Muscle layer of colon (tissue), 2 donors: ENCODE data around the gene NPR3.
A peak's percentile ranks its signal among the peaks of the same experiment; 100 is the strongest.

Experiments used
- H3K27ac ChIP-seq: one replicate; pipeline ENCODE4 v1.7.0; 2013; ENCODE audit warnings: low read depth, mild to moderate bottlenecking, low read length, moderate library complexity
- H3K27me3 ChIP-seq, 2 donors: one replicate each; pipeline ENCODE4 v1.7.0; 2013; ENCODE audit warnings: low read length in 2 of 2, mild to moderate bottlenecking in 2 of 2; ENCODE audit not compliant: insufficient read depth in 2 of 2, control insufficient read depth in 1 of 2
- H3K36me3 ChIP-seq: one replicate; pipeline ENCODE4 v1.7.0; 2013; ENCODE audit warnings: mild to moderate bottlenecking, low read length; ENCODE audit not compliant: insufficient read depth
- H3K4me1 ChIP-seq: one replicate; pipeline ENCODE4 v1.7.0; 2013; ENCODE audit warnings: mild to moderate bottlenecking, low read length; ENCODE audit not compliant: insufficient read depth
- H3K4me3 ChIP-seq, 2 donors: one replicate each; pipeline ENCODE4 v1.7.0; 2013; ENCODE audit warnings: low read length in 2 of 2, low read depth in 1 of 2, mild to moderate bottlenecking in 1 of 2, moderate library complexity in 1 of 2
- H3K9ac ChIP-seq: one replicate; pipeline ENCODE4 v1.7.0; 2013; ENCODE audit warnings: low read length
- H3K9me3 ChIP-seq: one replicate; pipeline ENCODE4 v1.7.0; 2013; ENCODE audit warnings: mild to moderate bottlenecking, low read length
- donor health status: abdominal sarcoma.
- donor health status: Adenocarcinoma of cecum.

NPR3 gene

GRCh38 chr5:32713361-32713769, 2.2 kb downstream of the NPR3 start:
- peak overlapping the region; percentile 40 for H3K9ac ChIP-seq
- peaks cover 8% of the 10 kb centered on the region for H3K4me1 ChIP-seq
- peak overlapping the region; percentile 65 for H3K27ac ChIP-seq
- peaks cover 0 to 14% of the 10 kb centered on the region in 2 donors for H3K27me3 ChIP-seq
- H3K36me3 ChIP-seq = no peaks in the 10 kb centered on the region
- no peaks in the 10 kb centered on the region for H3K9me3 ChIP-seq
- peak overlapping the region; percentile 34 to 59 for H3K4me3 ChIP-seq

- H3K4me1 ChIP-seq = peaks cover 8% of the 10 kb centered on the region
- H3K27ac ChIP-seq = peak overlapping the region; percentile 65
- no peaks in the 10 kb centered on the region for H3K9me3 ChIP-seq
- H3K4me3 ChIP-seq = peak overlapping the region; percentile 34 to 59
- peak overlapping the region; percentile 73 for H3K9ac ChIP-seq
- H3K27me3 ChIP-seq = peaks cover 0 to 14% of the 10 kb centered on the region in 2 donors
- no peaks in the 10 kb centered on the region for H3K36me3 ChIP-seq
These were observed 2.8 kb downstream of the NPR3 start for GRCh38 chr5:32713770-32714381.

GRCh38 chr5:32714836-32715235, 3.7 kb downstream of the NPR3 start:
- H3K9me3 ChIP-seq = no peaks in the 10 kb centered on the region
- H3K27ac ChIP-seq = no peak overlapping the region
- peaks cover 8% of the 10 kb centered on the region for H3K4me1 ChIP-seq
- H3K27me3 ChIP-seq = peaks cover 0 to 14% of the 10 kb centered on the region in 2 donors
- no peaks in the 10 kb centered on the region for H3K36me3 ChIP-seq
- H3K4me3 ChIP-seq = peak overlapping the region in 1 of 2 donors; percentile 59
- peak overlapping the region; percentile 73 for H3K9ac ChIP-seq

- Histone ChIP-seq H3K36me3 (peaks cover 6% of the 10 kb centered on the region), H3K27me3 (no peaks in the 10 kb centered on the region), H3K9ac (no peak overlapping the region), H3K4me1 (peaks cover 32% of the 10 kb centered on the region), H3K27ac (no peak overlapping the region), H3K4me3 (no peak overlapping the region), H3K9me3 (no peaks in the 10 kb centered on the region)
These were observed 9.2 kb downstream of the NPR3 start for GRCh38 chr5:32720300-32720699.

GRCh38 chr5:32721626-32722025, 10.5 kb downstream of the NPR3 start:
- no peak overlapping the region for H3K4me3 ChIP-seq
- no peak overlapping the region for H3K9ac ChIP-seq
- peaks cover 37% of the 10 kb centered on the region for H3K4me1 ChIP-seq

GRCh38 chr5:32722957-32723356, 11.8 kb downstream of the NPR3 start:
- no peaks in the 10 kb centered on the region for H3K27me3 ChIP-seq
- H3K9me3 ChIP-seq = no peaks in the 10 kb centered on the region
- peak overlapping the region; percentile 24 for H3K27ac ChIP-seq
- peaks cover 6% of the 10 kb centered on the region for H3K36me3 ChIP-seq
- no peak overlapping the region for H3K9ac ChIP-seq
- H3K4me3 ChIP-seq = no peak overlapping the region
- H3K4me1 ChIP-seq = peaks cover 39% of the 10 kb centered on the region

More at GRCh38 chr5:32721626-32722025, 10.5 kb downstream of the NPR3 start:
- H3K27me3 ChIP-seq = no peaks in the 10 kb centered on the region
- peaks cover 6% of the 10 kb centered on the region for H3K36me3 ChIP-seq
- H3K9me3 ChIP-seq = no peaks in the 10 kb centered on the region
- no peak overlapping the region for H3K27ac ChIP-seq

GRCh38 chr5:32724526-32724925, 13.4 kb downstream of the NPR3 start:
- H3K27ac ChIP-seq = no peak overlapping the region
- no peak overlapping the region for H3K9ac ChIP-seq
- H3K4me3 ChIP-seq = peak overlapping the region in 1 of 2 donors; percentile 24
- H3K9me3 ChIP-seq = no peaks in the 10 kb centered on the region
- peaks cover 6% of the 10 kb centered on the region for H3K36me3 ChIP-seq
- H3K27me3 ChIP-seq = no peaks in the 10 kb centered on the region
- H3K4me1 ChIP-seq = peaks cover 39% of the 10 kb centered on the region

- H3K9me3 ChIP-seq = no peaks in the 10 kb centered on the region
- peaks cover 39% of the 10 kb centered on the region for H3K4me1 ChIP-seq
- H3K36me3 ChIP-seq = peaks cover 6% of the 10 kb centered on the region
- H3K4me3 ChIP-seq = no peak overlapping the region
- H3K9ac ChIP-seq = no peak overlapping the region
- H3K27ac ChIP-seq = peak overlapping the region; percentile 30
- no peaks in the 10 kb centered on the region for H3K27me3 ChIP-seq
These were observed 15.0 kb downstream of the NPR3 start for GRCh38 chr5:32726086-32726557.

GRCh38 chr5:32729651-32730050, 18.5 kb downstream of the NPR3 start:
- no peaks in the 10 kb centered on the region for H3K9me3 ChIP-seq
- no peak overlapping the region for H3K27ac ChIP-seq
- H3K9ac ChIP-seq = no peak overlapping the region
- no peak overlapping the region for H3K4me3 ChIP-seq
- H3K4me1 ChIP-seq = peaks cover 19% of the 10 kb centered on the region
- no peaks in the 10 kb centered on the region for H3K27me3 ChIP-seq
- H3K36me3 ChIP-seq = peaks cover 3% of the 10 kb centered on the region

- Histone ChIP-seq H3K36me3 (no peaks in the 10 kb centered on the region), H3K9ac (no peak overlapping the region), H3K4me3 (no peak overlapping the region), H3K4me1 (peaks cover 13% of the 10 kb centered on the region), H3K27me3 (no peaks in the 10 kb centered on the region), H3K27ac (no peak overlapping the region), H3K9me3 (no peaks in the 10 kb centered on the region)
These were observed 22.6 kb downstream of the NPR3 start for GRCh38 chr5:32733590-32734340.

- Histone ChIP-seq H3K27ac (no peak overlapping the region), H3K4me3 (no peak overlapping the region)
These were observed 23.8 kb downstream of the NPR3 start for GRCh38 chr5:32734827-32735378.

More at GRCh38 chr5:32734827-32735378, 23.8 kb downstream of the NPR3 start:
- no peaks in the 10 kb centered on the region for H3K27me3 ChIP-seq
- H3K4me1 ChIP-seq = peaks cover 13% of the 10 kb centered on the region
- peaks cover 11% of the 10 kb centered on the region for H3K36me3 ChIP-seq
- H3K9me3 ChIP-seq = no peaks in the 10 kb centered on the region
- no peak overlapping the region for H3K9ac ChIP-seq
